ENCODE measurements around the gene RAD51B. TPM values are rescaled to one million over a fixed set of nuclear protein-coding genes. Genes with fewer than 3 reads are reported as not detected.

The RAD51B gene
- total RNA-seq, 1 experiment from 2014 or later = 8.5 TPM

DNA sequence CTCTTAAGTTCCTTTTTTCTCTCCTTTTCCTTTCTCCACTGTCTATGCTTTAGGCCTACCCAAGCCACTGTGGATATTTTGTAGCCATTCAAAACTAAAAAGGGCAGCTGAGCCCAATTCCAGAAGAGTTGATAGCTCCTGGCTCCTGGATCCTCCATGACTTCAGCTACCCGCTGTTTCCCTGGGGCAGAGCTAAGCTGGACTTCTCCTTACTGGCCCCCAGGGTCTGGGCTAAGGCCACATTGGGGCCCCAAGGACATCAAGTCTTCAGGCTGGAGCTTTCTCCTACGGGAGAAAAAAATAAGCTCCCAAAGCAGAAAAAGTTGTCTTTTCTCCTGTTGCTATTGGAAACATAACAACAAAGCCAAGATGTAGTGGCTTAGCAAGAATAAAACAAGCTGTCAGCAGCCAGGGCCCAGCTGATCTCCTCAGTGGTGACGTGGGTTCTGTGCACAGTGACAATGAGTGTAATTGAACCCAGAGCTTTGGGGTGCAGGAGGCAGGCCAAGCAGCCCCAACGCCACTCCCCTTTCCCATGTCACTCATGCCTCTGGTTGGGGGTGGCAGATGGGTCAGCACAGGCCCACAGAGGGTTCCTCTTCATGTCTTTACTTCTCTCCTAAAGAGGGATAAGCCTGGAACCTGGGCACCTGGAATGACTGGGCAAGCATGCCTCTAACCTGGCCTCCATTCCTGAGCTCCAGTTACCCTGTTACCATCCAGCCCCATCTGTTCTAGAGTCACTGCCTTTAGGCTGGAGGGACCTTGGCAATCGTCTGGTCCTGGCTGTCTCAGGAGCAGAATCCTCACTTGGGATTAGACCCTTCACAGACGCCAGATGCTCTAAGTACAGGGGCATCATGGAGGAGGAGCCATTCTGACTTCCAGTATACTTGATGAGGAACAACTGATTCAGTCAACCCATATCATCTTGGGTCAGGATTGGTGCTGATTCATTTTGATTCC lies 802.1 kb downstream of the RAD51B start:
- CTCF ChIA-PET = no interaction called here
- no peak for ATAC-seq
- H3K27ac ChIP-seq (ENCODE audit: low read length) = no peak overlapping the region
- H3K27me3 ChIP-seq (ENCODE audit: control insufficient read depth, insufficient read depth, low read length) = no peaks in the 10 kb centered on the region
- no peaks in the 10 kb centered on the region for H3K4me1 ChIP-seq (ENCODE audit: control insufficient read depth, insufficient read depth, low read length)
- no peaks in the 10 kb centered on the region for H3K36me3 ChIP-seq (ENCODE audit: control insufficient read depth, insufficient read depth, low read length)
- no peak for DNase-seq (ENCODE audit: low read depth, low spot score)
- H3K4me3 ChIP-seq (ENCODE audit: low read depth in 2 of 2, low read length in 2 of 2) = no peak overlapping the region
- TF ChIP-seq SIN3A (IDR thresholded peaks at IDR 0.05; ENCODE audit: borderline replicate concordance, insufficient read depth, low read depth, low read length) (no peak), REST (IDR thresholded peaks at IDR 0.05; ENCODE audit: insufficient read depth in 1 of 2, low read depth in 2 of 2, low read length in 1 of 2) (no peak), POLR2AphosphoS5 (IDR thresholded peaks at IDR 0.05; ENCODE audit: low read depth, low read length) (no peak), TCF7L2 (IDR thresholded peaks at IDR 0.05; ENCODE audit: low read depth, low read length) (no peak)
- TF ChIP-seq, protein P1, sequence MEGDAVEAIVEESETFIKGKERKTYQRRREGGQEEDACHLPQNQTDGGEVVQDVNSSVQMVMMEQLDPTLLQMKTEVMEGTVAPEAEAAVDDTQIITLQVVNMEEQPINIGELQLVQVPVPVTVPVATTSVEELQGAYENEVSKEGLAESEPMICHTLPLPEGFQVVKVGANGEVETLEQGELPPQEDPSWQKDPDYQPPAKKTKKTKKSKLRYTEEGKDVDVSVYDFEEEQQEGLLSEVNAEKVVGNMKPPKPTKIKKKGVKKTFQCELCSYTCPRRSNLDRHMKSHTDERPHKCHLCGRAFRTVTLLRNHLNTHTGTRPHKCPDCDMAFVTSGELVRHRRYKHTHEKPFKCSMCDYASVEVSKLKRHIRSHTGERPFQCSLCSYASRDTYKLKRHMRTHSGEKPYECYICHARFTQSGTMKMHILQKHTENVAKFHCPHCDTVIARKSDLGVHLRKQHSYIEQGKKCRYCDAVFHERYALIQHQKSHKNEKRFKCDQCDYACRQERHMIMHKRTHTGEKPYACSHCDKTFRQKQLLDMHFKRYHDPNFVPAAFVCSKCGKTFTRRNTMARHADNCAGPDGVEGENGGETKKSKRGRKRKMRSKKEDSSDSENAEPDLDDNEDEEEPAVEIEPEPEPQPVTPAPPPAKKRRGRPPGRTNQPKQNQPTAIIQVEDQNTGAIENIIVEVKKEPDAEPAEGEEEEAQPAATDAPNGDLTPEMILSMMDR (IDR thresholded peaks at IDR 0.05) = no peak
- BruUV-seq (replicated peaks) = no TSS peak
- POLR2A ChIA-PET = no interaction called here
- H3K9me3 ChIP-seq (ENCODE audit: control insufficient read depth, insufficient read depth, low read depth, low read length) = peaks cover 3% of the 10 kb centered on the region; the same call in 1 of the 2 replicates
- intact Hi-C loops (cut with micrococcal nuclease; ENCODE audit: unreplicated experiment) = no loop called here
- in situ Hi-C loops (cut with HindIII; ENCODE audit: low pct_unique_long_range_greater_than_20kb, low sequenced_read_pairs) = no loop called here

GRCh38 chr14:68622856-68623255 lies 803.3 kb downstream of the RAD51B start:
- no peak for DNase-seq (ENCODE audit: low read depth, low spot score)
- ATAC-seq = no peak
- intact Hi-C loops (cut with micrococcal nuclease; ENCODE audit: unreplicated experiment) = no loop called here
- POLR2A ChIA-PET = no interaction called here
- Histone ChIP-seq H3K27me3 (ENCODE audit: control insufficient read depth, insufficient read depth, low read length) (no peaks in the 10 kb centered on the region), H3K9me3 (ENCODE audit: control insufficient read depth, insufficient read depth, low read depth, low read length) (no peaks in the 10 kb centered on the region), H3K4me3 (ENCODE audit: low read depth in 2 of 2, low read length in 2 of 2) (no peak overlapping the region), H3K36me3 (ENCODE audit: control insufficient read depth, insufficient read depth, low read length) (no peaks in the 10 kb centered on the region), H3K4me1 (ENCODE audit: control insufficient read depth, insufficient read depth, low read length) (no peaks in the 10 kb centered on the region), H3K27ac (ENCODE audit: low read length) (no peak overlapping the region)
- CTCF ChIA-PET = no interaction called here
- in situ Hi-C loops (cut with HindIII; ENCODE audit: low pct_unique_long_range_greater_than_20kb, low sequenced_read_pairs) = no loop called here
- TF ChIP-seq, protein P1 (IDR thresholded peaks at IDR 0.05) = no peak
- TF ChIP-seq REST (IDR thresholded peaks at IDR 0.05; ENCODE audit: insufficient read depth in 1 of 2, low read depth in 2 of 2, low read length in 1 of 2) (no peak), SIN3A (IDR thresholded peaks at IDR 0.05; ENCODE audit: borderline replicate concordance, insufficient read depth, low read depth, low read length) (no peak), POLR2AphosphoS5 (IDR thresholded peaks at IDR 0.05; ENCODE audit: low read depth, low read length) (no peak), TCF7L2 (IDR thresholded peaks at IDR 0.05; ENCODE audit: low read depth, low read length) (no peak)
- no TSS peak for BruUV-seq (replicated peaks)
